IgD-negative memory B cell (primary cell): ENCODE measurements around the gene C9orf85. TPM values are rescaled to one million over a fixed set of nuclear protein-coding genes. Genes with fewer than 3 reads are reported as not detected.
"Not testable (repeated sequence)": the region's sequence is repeated elsewhere in the genome, so short reads cannot be mapped to it uniquely, and the experiment has no call there.

Experiments used
- H3K27ac Mint-ChIP-seq, 3 donors: one replicate each; pipeline ENCODE4 v1.8.0; 2020 to 2022; ENCODE audit warnings: mild to moderate bottlenecking in 3 of 3, mixed read lengths in 3 of 3, moderate library complexity in 1 of 3
- H3K27me3 Mint-ChIP-seq: one replicate; pipeline ENCODE4 v1.8.0; 2021; ENCODE audit warnings: mixed read lengths
- H3K36me3 Mint-ChIP-seq: one replicate; pipeline ENCODE4 v1.8.0; 2020; ENCODE audit warnings: mild to moderate bottlenecking, mixed read lengths
- H3K4me1 Mint-ChIP-seq, 3 donors: one replicate each; pipeline ENCODE4 v1.8.0; 2020 to 2022; ENCODE audit warnings: mixed read lengths in 3 of 3, mild to moderate bottlenecking in 1 of 3
- H3K4me3 Mint-ChIP-seq, 4 donors: one replicate each; pipeline ENCODE4 v1.8.0; 2020 to 2022; ENCODE audit warnings: mild to moderate bottlenecking in 4 of 4, mixed read lengths in 4 of 4, moderate library complexity in 3 of 4
- H3K9me3 Mint-ChIP-seq, 3 donors: one replicate each; pipeline ENCODE4 v1.8.0; 2020 to 2021; ENCODE audit warnings: mixed read lengths in 3 of 3, mild to moderate bottlenecking in 1 of 3
- polyA plus RNA-seq: library from polyadenylated mRNA; unstranded; fragments of 300-500 nt; fragmentation: Illumina TruSeq; gene quantifications from one replicate; pipeline ENCODE4 v1.2.3, GENCODE V29; 2021

Gene C9orf85
- polyA plus RNA-seq, 1 donor from 2014 or later: 14.2 TPM

DNA sequence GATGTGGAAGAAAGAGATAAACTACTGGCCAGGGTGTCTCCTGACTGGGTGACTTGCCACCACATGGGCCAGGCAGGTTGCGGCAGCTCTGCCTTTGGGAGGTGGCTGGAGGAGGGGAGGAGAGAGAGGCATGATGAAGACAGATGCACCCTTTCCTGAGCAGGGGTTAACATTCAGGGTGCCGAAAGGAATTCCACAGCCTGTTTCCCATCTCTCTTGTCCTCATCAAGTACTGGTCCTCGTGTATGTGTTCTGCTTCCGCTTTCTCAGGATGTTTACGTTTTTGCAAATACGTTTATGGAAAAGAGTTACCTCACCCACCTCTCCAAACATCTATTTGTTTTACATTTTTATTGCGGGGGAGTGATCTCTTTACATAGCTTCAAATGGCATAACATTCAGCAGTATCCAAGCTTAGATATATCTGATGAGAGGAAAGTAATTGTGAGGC, 73.4 kb downstream of the C9orf85 start:
- Mint-ChIP-seq H3K27me3 (no peaks in the 10 kb centered on the region), H3K27ac (no peak overlapping the region), H3K4me1 (peaks cover 0 to 2% (median 0%) of the 10 kb centered on the region in 3 donors), H3K36me3 (no peaks in the 10 kb centered on the region), H3K4me3 (no peak overlapping the region), H3K9me3 (no peaks in the 10 kb centered on the region)

DNA sequence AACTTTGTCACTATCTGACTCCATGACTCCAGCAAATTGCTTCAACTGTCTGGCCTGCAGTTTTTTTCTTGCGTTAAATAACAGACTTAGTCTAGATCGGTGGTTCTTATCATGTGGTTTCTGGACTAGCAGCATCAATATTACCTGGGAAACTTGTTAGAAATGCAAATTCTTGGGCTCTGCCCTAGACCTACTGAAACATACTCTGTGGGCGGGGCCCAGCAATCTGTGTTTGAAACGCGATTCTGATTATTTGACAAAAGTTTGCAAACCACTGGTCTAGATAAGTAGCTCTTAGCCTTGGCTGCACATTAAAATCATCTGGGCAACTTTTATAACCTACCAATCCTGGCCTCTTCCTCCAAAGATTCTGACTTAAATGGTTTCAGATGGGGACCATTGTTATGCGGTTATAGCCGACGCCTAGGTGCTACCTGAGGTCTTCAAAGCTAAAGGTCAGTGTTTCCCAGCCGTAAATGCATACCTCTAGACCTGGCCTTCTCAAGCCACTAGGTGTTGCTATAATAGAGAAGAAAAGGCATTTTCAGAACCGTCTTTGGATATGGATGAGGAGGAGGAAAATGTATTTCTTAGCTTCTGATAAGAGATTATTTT, 74.0 kb downstream of the C9orf85 start:
- Mint-ChIP-seq H3K4me3 (no peak overlapping the region), H3K27ac (no peak overlapping the region), H3K27me3 (no peaks in the 10 kb centered on the region), H3K9me3 (no peaks in the 10 kb centered on the region), H3K36me3 (no peaks in the 10 kb centered on the region), H3K4me1 (peaks cover 0 to 2% (median 0%) of the 10 kb centered on the region in 3 donors)

DNA sequence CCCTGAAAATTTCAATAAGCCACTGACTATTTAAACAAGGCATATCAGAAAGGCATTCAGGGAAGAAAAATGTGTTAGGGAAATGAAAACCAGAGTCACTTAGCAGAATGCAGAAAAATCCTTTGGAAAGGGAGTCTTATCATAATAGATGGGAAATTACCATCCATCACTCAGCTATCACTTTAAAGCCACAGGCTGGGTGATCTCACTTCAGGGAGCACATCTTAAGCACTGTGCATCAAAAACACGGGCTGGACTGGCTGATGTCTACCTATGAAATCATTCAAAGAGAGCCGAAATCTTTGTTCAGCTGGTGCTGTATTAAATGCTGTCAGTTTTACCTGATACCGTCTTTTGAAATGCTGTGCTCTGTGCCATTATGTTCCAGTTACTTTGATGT, 75.5 kb downstream of the C9orf85 start:
- Mint-ChIP-seq H3K4me1 (no peaks in the 10 kb centered on the region), H3K4me3 (no peak overlapping the region), H3K27me3 (no peaks in the 10 kb centered on the region)

DNA sequence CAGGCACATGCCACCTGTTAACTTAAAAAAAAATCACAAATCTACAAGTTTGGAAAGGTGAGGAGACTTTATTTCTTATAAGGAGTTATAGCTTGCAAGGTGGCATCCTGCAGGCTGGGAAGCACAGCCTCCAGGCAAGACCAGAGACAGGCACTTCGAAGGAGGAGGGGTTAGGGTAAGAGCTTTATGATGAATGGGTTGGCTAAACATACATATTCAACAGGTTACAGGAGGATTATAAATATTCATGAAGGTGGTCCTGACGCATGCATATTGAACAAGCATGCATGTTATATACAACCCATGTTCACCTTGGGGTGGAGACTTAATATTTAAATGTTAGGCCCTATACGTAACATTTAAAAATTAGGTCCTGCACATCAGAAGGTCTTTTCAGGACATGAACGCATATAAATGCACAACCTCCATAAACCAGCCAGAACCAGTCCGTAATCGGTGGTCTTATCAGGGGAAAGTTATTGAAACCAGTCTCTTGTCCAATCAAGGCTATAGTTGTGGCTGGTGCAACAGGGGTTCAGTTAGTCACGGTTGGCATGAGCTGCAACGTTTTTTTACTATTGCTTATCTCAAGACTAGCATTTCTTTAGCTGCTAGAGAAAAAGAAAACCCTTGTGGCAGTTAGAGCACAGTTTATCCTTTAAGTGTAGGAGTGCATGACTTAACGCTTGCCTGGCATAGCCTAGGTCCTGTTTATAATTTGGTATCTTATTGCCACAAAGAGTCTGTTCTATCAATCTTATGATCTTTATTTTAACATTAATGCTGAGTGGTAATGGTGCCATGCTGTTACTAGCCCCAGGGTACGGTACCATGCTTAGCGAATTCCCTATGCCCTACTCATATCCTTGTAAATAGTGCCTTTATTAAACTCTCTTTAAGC, 76.3 kb downstream of the C9orf85 start:
- Mint-ChIP-seq H3K36me3 (no peaks in the 10 kb centered on the region), H3K4me1 (no peaks in the 10 kb centered on the region), H3K9me3 (no peaks in the 10 kb centered on the region), H3K27me3 (no peaks in the 10 kb centered on the region), H3K4me3 (no peak overlapping the region), H3K27ac (no peak overlapping the region)

More for the DNA sequence above, 75.5 kb downstream of the C9orf85 start:
- H3K27ac Mint-ChIP-seq: no peak overlapping the region
- no peaks in the 10 kb centered on the region for H3K36me3 Mint-ChIP-seq
- no peaks in the 10 kb centered on the region for H3K9me3 Mint-ChIP-seq

DNA sequence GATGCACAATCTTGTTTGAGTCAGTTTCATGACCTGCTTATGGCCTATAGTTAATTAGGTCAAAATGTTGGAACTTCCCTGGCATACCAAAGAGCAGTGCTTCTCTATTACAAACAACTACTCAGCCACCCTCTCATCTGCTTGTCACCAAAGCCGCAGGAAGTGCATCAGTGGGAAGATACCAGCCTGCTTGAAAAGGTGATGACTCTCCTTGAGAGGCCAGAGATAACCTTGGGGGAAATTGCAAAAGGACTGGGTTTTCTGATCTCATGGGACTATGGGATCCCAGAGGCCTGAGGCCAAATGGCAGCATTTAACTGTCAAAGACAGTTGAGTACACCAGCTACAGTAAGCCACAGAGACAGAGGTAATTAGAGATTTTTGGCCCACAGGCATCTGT, 79.0 kb downstream of the C9orf85 start:
- Mint-ChIP-seq H3K27me3 (no peaks in the 10 kb centered on the region), H3K36me3 (peaks cover 2% of the 10 kb centered on the region), H3K9me3 (no peaks in the 10 kb centered on the region), H3K4me1 (no peaks in the 10 kb centered on the region), H3K4me3 (no peak overlapping the region), H3K27ac (no peak overlapping the region)

DNA sequence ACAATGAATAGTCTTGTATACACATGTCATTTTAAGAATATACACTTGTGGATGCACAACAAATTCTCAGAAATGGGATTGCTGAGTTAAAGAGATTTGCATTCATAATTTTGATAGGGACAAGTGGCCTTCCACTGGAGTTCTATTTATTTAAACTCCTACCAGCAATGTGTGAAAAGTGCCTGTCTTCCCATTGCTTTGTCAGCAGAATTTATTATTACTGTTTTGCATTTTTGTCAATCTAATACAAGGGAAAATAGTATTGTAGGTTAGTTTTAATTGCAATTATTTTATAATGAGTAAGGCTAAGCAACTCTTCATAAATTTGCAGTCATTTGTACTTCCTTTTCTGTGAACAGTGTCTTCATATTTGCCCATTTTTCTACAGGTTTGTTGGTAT, 94.0 kb downstream of the C9orf85 start:
- Mint-ChIP-seq H3K4me1 (no peaks in the 10 kb centered on the region), H3K36me3 (no peaks in the 10 kb centered on the region), H3K27me3 (no peaks in the 10 kb centered on the region), H3K9me3 (peaks cover 0 to 2% (median 0%) of the 10 kb centered on the region in 3 donors), H3K27ac (no peak overlapping the region), H3K4me3 (no peak overlapping the region)

DNA sequence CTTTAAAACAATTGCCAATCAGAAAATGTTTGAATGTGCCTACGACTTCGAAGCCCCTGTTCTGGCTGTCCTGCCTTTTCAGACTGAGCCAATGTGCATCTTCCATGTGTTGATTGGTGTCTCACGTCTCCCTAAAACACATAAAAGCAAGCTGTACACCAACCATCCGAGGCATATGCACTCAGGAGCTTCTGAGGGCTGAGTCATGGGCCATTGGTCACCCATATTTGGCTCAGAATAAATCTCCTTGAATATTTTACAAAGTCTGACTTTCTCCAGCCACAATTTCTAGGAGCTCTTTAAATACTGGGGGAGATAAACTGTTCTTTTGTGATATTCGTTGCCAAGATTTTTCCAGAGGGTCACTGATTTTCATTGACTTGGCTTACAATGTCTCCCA, 95.1 kb downstream of the C9orf85 start:
- Mint-ChIP-seq H3K27me3 (no peaks in the 10 kb centered on the region), H3K36me3 (no peaks in the 10 kb centered on the region), H3K9me3 (peaks cover 0 to 2% (median 0%) of the 10 kb centered on the region in 3 donors), H3K4me1 (no peaks in the 10 kb centered on the region), H3K27ac (no peak overlapping the region), H3K4me3 (no peak overlapping the region)

DNA sequence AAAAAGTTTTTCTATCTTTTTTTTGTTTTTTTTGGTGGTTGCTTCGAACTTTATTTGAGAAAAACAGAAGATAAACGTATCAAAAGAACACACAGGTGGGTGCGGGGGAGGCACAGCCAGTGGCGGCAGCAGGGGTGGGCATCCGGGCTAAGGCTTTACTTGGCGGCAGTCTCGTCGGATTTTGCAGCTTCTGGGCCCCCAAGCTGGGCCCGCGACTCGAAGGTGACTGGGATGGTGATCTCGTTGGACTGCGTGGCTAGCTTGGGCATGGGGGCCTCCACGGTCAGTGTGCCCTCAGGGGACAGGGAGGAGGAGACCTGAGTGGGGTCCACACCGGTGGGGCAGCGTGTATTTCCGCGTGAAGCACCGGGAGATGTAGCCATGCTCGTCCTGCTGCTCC, 96.3 kb downstream of the C9orf85 start:
- H3K4me1 Mint-ChIP-seq, H3K27me3 Mint-ChIP-seq, H3K9me3 Mint-ChIP-seq: not testable (repeated sequence)

DNA sequence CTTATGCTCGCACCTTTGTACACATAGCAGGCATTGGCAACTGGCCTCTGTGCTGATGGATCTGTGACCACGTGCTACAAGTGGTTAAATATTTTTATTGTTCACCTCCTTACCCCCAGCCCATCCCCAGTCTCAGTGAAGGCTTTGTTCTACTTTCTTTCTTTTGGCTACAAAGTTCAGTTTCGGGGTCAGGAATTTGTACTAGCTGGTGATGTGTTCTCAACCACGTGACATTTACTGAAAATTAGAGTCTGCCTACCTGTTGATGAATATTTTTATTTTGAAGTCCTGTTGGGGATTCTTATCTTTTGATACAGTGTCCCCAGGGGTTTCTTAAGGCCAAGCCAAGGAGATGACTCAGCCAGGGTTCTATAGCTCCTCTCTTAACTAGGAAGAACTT, 101.2 kb downstream of the C9orf85 start:
- Mint-ChIP-seq H3K27ac (no peak overlapping the region), H3K9me3 (peaks cover 0 to 2% (median 0%) of the 10 kb centered on the region in 3 donors), H3K4me1 (no peaks in the 10 kb centered on the region), H3K36me3 (no peaks in the 10 kb centered on the region), H3K27me3 (peaks cover 2% of the 10 kb centered on the region), H3K4me3 (no peak overlapping the region)

More for the DNA sequence above, 96.3 kb downstream of the C9orf85 start:
- not testable (repeated sequence) for H3K4me3 Mint-ChIP-seq, H3K36me3 Mint-ChIP-seq, H3K27ac Mint-ChIP-seq

DNA sequence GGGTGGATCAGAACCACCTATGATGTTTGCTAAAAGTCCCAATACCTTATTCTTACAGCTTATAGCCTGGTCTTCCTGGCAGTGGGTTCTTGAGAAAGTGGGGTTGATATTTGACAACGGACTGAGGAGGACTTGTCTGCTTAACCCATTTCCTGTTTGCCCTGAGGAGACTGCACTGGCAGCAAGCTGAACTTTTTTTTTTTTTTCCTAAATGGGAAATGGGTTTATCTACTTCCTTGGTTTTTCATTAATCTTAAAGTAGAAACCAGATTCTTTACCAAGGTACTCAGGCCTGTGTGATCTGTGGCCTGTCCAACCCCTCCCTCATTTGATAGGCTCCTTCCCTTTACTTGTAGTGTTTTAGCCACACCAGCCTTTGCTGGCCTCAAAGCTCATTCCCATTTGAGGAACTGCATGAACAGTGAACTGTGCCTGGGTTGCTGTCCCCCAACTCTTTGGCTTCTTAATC, 101.9 kb downstream of the C9orf85 start:
- H3K4me1 Mint-ChIP-seq: no peaks in the 10 kb centered on the region
- H3K9me3 Mint-ChIP-seq: no peaks in the 10 kb centered on the region
- no peak overlapping the region for H3K4me3 Mint-ChIP-seq
- peaks cover 1% of the 10 kb centered on the region for H3K36me3 Mint-ChIP-seq
- H3K27me3 Mint-ChIP-seq: peaks cover 3% of the 10 kb centered on the region
- no peak overlapping the region for H3K27ac Mint-ChIP-seq

DNA sequence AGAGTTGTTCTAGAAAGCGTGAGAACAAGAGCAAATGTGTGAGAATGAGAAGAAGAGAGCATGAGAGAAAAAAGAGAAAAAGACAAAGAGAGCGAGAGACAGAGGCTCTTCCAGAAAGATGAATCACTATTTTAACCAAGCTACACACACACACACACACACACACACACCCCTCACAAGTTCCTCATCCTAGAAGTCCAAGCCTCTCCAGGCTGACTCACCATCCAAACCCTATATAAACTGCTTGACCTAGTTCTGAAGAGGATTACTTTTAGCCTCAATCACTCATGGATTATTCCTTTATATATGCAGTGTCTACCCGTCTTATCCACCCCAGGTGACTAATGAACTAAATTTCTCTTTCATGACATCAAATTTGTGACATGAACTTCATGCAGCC, 111.4 kb downstream of the C9orf85 start:
- peaks cover under 1% of the 10 kb centered on the region for H3K27me3 Mint-ChIP-seq
- H3K4me3 Mint-ChIP-seq: no peak overlapping the region
- H3K36me3 Mint-ChIP-seq: peaks cover 4% of the 10 kb centered on the region
- H3K9me3 Mint-ChIP-seq: no peaks in the 10 kb centered on the region
- peaks cover 0 to 2% (median 0%) of the 10 kb centered on the region in 3 donors for H3K4me1 Mint-ChIP-seq
- H3K27ac Mint-ChIP-seq: no peak overlapping the region

Other genes with a start within 250 kb of the C9orf85 start
- gene CEMIP2, start 143.1 kb upstream of the C9orf85 start, polyA plus RNA-seq: 7.3 TPM
- gene ABHD17B, start 446 bp upstream of the C9orf85 start, polyA plus RNA-seq: 31.0 TPM
- gene C9orf57, start 149.0 kb downstream of the C9orf85 start, polyA plus RNA-seq: not detected
- gene GDA, start 237.8 kb downstream of the C9orf85 start, polyA plus RNA-seq: not detected